B cell (primary cell): ENCODE measurements around the gene COL5A3.

Experiments used
- EZH2 ChIP-seq: IDR thresholded peaks from 2 replicates; pipeline ENCODE4 v1.6.1; 2012; ENCODE audit warnings: borderline replicate concordance, low read depth, mild to moderate bottlenecking, moderate library complexity, low read length; ENCODE audit not compliant: insufficient read depth, poor library complexity, severe bottlenecking
- TF ChIP-seq, protein P1 (sequence below): fragments of 200-600 bp; IDR thresholded peaks from one replicate; pipeline ENCODE4 v1.8.0; 2022; ENCODE audit warnings: antibody characterized with exemption, mild to moderate bottlenecking

DNA sequence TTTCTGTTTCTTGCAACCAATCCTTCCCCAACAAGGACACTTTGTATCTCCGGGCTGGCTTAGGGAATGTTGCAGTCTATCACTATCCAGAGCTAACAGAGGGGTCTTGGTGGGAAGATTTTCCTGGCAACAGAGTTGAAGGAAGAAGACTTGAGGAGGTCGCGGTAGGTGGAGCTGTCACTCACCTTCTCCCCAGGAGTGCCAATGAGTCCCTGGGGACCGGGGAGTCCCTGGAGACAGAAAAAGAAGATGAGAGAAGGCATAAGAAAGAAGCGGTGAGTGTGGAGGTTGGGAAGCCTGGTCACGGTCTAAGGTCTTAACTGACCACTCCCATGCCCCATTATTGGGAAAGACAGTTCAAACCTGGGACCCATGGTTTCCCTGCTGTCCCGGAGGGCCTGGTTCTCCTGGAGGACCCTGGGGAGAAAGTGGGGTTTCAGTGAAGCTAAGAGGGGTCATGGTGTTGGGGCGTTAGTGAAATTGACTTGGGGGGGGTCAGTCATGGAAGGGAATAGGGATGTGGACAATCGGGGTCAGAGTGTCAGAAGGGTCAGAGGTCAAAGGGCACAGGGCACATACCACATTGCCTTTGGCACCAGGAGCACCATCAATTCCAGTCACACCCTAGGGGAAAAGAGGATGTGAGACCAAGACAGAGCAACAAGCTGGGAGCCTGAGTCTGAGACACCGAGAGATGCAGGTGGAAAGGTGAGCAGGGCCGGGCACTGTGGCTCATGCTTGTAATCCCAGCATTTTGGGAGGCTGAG lies 18.7 kb downstream of the COL5A3 start:
- TF ChIP-seq, protein P1, sequence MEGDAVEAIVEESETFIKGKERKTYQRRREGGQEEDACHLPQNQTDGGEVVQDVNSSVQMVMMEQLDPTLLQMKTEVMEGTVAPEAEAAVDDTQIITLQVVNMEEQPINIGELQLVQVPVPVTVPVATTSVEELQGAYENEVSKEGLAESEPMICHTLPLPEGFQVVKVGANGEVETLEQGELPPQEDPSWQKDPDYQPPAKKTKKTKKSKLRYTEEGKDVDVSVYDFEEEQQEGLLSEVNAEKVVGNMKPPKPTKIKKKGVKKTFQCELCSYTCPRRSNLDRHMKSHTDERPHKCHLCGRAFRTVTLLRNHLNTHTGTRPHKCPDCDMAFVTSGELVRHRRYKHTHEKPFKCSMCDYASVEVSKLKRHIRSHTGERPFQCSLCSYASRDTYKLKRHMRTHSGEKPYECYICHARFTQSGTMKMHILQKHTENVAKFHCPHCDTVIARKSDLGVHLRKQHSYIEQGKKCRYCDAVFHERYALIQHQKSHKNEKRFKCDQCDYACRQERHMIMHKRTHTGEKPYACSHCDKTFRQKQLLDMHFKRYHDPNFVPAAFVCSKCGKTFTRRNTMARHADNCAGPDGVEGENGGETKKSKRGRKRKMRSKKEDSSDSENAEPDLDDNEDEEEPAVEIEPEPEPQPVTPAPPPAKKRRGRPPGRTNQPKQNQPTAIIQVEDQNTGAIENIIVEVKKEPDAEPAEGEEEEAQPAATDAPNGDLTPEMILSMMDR = no peak
- no peak for TF ChIP-seq EZH2
